Activated naive CD4-positive, alpha-beta T cell treated with Interleukin-2 at 50 U/mL for 16 hours (primary cell): ENCODE measurements around the gene ECHS1.
A peak's percentile ranks its signal among the peaks of the same experiment; 100 is the strongest.
"Not testable (repeated sequence)": the region's sequence is repeated elsewhere in the genome, so short reads cannot be mapped to it uniquely, and the experiment has no call there.

Experiments
- DNase-seq: peaks from one replicate; pipeline ENCODE4 v3.0.0-alpha.2; 2020

The ECHS1 gene

GRCh38 chr10:133373174-133374090 lies at the start of gene ECHS1:
ECHS1 (minus strand) TSS chr10:133373354; CDS start chr10:133373333, 21 bp downstream.
- DNase-seq = peak; percentile 94

DNA sequence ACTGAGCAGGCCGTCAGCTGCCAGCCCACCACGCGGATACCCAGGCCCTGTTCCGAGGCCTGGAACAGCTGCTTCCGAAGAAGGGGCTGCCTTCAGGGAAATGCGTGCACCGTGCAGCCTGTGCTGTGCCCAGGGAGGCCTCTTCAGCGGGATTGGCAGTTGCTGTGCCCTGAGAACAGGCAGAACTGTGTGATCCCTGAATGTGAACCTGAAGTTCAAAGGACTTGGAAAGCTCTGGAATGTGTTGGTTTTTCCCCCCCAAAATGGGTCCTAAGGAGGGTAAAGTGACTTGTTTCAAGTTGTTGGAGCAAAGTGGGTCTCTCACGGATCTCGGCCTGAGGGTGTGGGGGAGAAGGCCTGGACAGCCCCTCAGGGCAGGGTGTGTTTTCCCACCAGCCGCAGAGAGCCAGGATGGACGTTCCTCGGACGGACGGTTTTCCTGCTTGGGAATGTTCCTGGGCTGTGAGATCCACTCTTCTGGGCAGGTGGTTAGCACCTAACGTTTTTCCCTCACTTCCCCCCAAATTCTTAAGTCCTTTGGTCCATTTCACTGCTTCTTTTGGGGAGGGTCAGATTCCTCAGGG lies 49.2 kb upstream of the ECHS1 start:
- no peak for DNase-seq

DNA sequence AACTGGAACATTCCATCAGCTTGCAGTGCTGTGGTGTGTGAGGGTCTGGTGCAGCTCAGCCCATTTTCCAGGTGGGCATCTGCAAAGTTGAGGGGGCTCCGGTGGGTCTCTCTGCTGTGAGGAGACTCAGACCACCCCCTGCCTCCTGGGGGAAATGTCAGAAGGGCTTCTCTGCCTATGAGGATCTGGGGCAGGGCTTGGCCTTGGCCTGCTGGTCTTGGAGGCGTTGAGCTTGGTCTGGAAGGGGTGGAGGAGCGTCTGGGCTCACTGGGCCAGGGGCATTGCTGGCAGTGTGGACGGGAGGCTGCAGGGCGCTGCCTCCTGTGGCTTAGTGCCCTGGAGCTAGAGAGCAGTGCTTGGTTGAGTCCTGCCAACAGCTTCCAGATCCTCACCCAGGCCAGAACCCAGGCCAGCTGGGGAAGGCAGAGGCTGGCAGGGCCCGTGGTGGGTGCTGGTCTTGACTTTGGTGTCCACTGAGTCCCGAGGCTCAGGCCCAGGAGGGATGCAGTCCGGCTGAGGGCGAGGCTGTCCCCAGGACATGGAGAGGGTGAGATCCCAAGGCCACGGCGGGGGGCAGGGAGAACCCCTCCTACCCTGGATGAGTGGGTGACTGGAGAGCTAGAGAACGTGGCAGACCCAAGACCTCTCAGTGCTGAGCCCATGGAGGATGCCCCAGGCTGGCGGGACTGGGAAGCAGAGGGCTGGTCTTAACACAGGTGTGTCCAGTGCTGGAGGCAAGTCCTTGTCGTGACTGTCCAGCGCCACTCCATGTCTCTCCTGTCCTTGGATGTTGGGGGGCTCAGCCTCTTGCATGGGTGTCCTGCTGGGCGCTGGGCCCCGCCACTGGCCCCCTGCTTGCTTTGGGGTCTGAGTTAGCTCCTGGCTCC lies 48.4 kb upstream of the ECHS1 start:
- DNase-seq = no peak

DNA sequence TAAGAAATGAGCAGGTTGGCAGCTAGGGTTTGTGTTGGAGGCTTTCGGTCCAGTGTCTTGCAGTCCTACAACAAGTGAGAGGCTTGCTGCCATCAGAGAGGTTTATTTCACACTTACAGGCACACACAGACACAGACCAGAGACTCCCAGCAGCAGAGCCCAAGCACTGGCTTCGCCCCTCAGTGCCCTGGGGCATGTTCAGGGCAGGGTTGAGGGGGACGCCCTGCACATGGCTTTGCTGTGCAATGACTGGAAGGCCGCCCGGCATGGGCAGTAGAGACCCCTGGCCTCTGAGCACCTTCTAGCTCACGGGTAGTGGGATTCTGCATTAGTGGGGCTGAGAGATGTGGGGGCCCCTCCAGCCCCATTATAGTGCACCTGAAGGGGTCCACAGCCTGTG lies 47.4 kb upstream of the ECHS1 start:
- DNase-seq = no peak

DNA sequence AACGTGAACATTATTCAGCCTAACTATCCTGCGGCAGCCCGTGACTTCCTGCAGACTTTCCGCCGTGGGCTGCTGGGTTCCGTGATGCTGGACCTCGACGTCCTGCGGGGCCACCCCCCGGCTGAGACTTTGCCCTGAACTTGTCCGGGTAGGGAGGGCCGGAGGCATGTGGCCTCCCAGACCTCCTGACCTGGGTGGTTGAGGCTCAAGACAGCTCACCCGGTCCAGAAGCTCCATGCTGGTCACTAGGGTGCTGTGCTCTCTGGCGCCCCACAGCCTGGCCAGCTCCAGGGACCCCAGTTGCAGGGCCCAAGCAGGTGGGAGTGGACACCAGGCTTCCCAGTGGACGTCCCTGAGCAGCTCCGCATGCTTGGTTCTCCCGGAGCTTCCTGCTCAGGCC lies 46.9 kb upstream of the ECHS1 start:
- no peak for DNase-seq

DNA sequence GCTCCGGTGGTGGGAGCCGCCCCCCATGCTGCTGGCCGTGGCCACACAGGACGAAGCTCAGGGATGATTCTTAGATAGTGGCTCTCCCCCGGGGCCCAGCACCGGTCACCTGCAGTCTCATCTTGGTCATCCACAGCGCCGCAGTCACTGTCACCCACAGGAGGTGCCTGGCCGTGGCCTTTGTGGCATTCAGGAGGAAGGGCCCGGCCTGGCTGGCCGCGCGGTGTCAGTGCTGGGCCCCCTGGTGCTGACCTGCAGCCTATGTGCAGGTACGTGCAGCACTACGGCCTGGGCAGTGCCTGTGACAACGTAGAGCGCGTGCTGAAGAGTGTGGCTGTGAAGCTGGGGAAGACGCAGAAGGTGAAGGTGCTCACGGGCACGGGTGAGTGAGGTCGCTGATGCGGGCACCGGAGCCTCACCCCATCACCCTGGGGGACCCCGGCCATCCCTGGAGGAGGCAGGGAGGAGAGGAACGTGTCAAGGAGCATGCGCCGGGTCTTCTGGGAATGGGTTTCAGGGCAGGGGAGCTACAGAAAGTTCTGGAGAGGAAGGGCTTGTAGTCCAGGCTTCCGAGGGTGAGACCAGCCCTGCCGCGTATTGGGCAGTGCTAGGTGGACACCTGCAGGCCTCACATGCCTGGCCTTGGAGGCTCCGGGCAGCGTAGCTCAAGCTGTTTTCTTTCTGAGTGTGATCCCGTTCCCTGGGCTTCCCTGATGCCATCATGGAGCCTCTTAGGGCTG lies 46.2 kb upstream of the ECHS1 start:
- DNase-seq = no peak

DNA sequence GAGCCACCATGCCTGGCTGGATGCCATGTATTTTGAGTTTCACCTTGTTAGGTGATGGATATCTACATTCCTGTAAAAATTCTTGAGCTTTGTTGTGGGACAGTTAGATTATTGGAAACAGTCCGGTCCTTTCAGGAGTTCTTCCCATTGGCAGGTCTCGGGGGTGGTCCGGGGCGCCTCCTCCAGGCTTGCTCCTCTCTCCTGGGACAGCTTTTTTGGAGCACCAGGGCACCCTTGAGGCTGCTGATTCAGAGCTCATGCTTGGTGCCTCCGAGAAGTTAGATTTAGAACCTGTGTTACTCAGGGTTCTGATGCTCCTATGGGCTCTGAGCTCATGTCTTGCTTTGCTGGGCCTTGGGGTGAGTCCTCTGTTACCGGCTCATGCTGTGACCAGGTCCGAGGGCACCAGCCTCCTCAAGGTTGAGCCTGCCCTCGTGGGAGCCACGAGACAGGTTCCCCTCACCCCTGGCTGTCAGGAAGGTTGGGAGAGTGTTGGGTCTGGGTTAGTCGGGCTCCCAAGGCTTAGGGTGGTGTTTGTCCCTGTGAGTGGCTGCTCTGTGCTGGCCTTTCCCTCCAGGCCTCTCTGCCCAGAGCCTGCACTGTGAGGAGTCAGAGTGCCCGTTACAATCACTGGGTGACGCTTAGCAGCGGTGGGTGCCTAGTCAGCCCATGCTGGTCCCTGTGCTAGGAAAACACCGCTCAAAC lies 45.3 kb upstream of the ECHS1 start:
- no peak for DNase-seq

DNA sequence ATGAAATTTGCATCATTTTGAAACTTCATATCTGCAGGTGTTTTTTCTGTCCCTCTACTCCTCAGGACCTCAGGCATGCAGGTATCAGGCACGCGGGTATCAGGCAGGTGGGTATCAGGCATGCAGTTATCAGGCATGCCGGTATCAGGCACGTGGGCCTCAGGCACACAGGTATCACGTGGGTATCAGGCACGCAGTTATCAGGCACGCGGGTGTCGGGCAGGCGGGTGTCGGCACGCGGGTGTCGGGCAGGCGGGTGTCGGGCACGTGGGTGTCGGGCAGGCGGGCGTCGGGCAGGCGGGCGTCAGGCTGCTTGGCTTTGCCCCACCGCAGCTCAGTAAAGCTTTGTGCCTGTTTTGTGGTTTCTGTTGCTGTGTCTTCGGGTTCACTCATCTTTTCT lies 42.6 kb upstream of the ECHS1 start:
- no peak for DNase-seq

- DNase-seq = not testable (repeated sequence)
Measured at GRCh38 chr10:133414401-133414800, 41.2 kb upstream of the ECHS1 start.

GRCh38 chr10:133412381-133412711 lies 39.2 kb upstream of the ECHS1 start:
- no peak for DNase-seq

DNA sequence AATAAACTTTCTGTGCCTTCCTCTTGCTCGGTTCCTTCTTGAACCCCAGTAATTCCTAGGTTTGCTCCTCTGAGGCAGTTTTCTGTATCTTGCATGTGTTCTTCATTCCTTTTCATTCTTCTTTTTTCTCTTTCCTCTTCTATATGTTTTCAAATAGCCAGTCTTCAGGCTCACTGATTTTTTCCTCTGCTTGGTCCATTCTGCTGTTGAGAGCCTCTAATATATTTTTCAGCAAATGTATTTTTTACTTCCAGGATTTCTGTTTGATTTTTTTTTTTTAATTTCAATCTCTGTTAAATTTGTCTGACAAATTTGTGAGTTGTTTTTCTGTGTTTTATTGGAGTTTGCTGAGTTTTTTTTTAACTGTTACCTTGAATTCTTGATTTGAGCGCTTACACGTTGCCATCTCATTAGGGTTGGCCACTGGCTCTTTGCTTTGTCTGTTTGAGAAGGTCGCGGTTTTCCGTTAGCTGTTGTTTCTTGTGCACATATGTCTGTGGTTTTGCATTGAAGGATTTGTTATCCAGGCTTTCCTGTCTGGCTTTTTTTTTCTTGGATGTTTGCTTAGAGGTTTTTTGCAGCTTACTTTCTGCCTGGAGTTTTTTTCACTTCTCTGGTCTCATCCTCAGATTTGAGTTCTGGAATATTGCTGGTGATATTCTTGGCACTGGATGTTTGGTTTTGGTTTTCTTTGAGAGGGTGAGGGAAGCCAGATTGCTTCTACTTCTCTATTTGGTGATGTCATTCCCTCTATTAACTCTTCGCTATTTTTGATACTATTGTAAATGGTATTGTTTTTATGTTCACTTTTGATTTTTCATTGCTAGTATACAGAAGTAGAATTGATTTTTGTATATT lies 38.6 kb upstream of the ECHS1 start:
- DNase-seq = no peak

DNA sequence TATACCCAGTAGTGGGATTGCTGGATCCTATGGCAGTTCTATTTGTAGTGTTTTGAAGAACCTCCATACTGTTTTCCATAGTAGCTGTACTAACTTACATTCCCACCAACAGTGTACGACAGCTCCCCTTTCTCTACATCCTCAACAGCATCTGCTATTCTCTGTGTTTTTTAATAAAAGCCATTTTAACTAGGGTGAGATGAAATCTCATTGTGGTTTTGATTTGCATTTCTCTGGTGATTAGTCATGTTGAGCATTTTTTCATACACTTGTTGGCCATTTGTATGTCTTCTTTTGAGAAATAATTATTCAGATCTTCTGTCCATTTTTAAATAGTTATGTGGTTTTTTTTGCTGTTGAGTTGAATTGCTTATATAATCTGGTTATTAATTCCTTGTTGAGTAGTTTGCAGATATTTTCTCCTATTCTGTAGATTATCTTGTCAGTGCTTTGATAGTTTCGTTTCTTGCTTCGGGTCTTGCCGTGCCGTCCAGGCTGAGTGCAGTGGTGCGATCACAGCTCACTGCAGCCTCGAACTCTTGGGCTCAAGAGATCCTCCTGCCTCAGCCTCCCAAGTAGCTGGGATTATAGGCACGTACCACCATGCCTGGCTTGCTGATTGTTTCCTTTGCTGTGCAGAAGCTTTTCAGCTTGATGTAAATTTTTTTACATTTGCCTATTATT lies 32.8 kb upstream of the ECHS1 start:
- DNase-seq = no peak

DNA sequence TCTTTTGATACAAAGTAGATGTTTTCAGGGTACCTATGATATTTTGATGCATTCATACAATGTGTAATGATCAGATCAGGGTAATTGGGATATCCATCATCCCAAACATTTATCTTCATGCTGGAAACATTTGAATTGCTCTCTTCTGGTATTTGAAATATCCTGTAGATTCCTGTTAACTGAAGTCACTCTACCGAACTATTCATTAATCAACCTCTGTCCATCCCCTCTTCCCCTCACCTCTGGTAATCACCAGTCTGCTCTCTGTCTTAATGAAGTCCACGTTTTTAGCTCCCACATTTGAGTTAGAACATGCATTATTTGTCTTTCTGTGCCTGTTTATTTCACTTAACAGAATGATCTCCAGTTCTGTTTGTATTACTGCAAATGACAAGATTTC lies 32.1 kb upstream of the ECHS1 start:
- DNase-seq = no peak

DNA sequence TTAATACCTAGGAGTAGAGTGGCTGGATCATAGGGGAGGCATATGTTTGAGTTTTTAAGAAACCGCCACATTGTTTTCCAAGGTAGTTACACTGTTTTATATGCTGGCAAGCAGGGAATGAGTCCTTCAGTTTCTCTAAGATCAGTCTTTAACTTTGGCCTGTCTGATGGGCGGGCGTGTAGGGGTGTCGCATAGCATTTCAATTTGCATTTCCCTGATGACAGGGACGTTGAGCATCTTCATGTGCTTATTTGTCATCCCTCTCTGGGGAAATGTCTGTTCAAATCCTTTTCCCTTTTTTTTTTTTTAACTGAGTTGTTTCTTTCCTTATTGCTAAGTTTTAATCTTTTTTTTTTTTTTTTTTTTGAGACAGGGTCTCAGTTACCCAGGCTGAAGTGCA lies 30.6 kb upstream of the ECHS1 start:
- no peak for DNase-seq

DNA sequence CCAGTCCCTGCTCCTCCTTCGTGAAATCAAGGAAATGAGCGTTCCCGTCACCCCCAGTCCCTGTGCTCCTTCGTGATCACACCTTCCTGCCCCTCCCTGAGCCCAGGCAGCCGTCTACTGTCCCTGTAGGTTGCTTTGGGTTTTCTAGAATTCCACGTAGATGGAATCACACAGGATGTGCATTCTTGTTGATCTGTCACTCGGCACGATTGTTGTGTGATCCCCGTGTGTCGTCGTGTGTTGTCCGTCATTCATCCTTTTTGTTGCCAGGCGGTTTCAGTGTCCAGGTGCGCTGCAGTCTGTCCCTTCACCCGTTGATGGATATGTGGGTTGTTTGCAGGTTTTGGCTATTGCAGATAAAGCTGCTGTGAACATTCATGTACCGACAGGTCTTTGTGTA lies 30.2 kb upstream of the ECHS1 start:
- DNase-seq = no peak

DNA sequence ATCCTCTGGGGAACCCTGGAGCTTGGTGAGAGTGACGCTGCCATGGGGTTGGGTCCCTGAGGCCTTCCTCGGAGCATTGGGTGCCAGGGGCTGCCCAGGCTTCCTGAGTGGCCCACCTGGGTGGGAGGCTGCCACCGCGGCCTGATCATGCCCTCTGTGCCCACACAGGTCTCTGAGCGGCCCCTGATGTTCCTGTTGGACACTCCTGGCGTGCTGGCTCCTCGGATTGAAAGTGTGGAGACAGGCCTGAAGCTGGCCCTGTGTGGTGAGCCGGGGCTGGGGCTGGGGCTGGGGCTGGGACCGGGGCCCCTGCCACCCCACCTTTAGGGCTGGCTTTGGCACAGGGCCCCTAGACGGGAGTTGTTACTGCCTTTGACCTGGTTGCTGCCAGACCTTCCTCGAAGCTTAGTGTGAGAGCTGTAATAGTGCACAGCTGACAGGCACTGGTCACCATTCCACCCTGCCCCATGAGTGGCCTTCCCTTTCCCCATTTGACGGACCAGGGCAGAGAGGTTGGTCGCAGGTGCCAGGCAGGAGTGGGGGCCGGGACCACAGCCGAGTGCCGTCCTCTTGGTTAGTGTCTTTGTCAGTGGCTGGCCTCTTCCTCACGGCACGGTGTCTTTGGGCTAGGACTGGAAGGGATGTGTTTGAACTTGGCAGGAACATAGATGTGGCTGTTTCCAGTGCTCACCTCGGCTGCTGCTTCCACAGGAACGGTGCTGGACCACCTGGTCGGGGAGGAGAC lies 29.0 kb upstream of the ECHS1 start:
- no peak for DNase-seq

DNA sequence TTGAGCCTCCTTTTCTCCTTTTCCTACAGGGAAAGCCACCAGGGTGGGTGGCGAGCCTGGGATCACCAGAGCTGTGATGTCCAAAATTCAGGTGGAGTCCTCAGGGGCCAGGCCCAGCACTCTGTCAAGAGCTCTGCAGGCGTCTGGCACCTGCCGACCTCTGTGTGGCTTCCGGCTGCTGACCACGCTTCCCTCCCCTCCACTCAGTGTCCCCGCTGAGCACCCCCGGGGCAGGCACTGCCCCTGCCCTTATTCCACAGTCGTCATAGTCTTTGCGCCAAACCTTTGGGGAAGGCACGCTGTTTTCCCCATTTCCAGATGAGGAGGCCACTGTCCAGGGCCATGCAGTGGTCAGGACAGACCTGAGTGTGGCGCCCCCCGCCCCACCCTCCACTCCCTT lies 28.3 kb upstream of the ECHS1 start:
- DNase-seq = no peak

DNA sequence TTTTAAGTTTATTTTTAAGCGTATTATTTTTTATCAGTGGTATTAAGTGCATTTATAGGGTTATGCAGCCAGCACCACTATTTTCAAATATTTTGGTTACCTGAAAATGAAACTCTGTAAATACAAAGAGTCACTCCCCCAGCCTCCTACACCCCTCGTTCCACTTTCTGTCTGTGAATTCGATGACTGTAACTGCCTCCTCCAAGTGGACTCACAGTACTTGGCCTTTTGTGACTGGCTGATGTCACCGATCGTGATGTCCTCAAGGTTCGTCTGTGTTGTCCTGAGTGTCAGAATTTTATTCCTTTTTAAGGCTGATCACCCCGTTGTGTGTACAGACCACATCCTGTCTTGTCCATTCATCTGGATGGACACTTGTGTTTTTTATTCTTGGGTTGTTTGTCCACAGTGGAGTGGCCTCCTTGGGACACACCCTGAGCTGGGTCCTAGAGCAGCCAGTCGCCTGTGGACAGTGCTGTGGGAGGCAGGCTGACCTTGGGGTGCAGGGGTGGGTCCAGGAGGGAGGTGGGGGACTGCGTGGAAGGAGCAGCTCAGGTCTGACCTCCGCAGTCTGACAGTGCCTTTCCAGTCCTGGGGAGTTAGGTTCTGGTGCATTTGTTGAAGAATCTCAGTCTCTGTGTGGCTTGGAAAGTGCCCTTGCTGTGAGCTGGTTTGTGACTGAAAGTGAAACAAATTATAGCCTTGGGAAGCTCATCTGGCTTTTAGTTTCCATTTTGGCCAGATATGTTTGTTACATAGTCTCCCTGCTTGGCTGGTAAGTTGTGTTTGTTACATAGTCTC lies 27.7 kb upstream of the ECHS1 start:
- DNase-seq = no peak

DNA sequence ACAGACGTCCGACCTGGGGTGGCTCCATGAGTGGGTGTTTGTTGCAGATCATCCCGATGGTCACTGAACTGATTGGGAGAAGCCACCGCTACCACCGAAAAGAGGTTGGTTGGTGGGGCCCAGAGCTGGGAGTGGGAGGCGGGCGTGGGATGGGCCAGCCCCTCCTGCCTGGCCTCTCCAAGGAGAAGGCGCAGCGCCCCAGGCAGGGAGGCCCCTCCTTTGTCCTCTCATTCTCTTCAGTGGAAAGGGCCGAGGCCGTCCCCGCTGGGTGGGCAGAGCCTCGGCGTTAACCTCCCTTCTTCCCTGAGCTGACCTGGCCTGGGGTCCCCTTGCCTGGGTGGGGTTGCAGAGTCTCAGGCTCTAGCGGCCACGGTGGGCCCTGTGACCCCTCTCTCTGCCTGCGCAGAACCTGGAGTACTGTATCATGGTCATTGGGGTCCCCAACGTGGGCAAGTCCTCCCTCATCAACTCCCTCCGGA lies 26.0 kb upstream of the ECHS1 start:
- DNase-seq = no peak
